Activated CD4-positive, CD25-positive, alpha-beta regulatory T cell (primary cell): ENCODE results near the gene MAST1.
"Not testable (repeated sequence)": the region's sequence is repeated elsewhere in the genome, so short reads cannot be mapped to it uniquely, and the experiment has no call there.

Experiments used
- DNase-seq, 4 experiments: peaks; one replicate each; lab custom pipeline; 2025; lab: John Stamatoyannopoulos, UW

MAST1 gene

GRCh38 chr19:12840091-12841079 lies 2.1 kb downstream of the MAST1 start:
- no peak for DNase-seq

GRCh38 chr19:12841094-12841493 lies 2.8 kb downstream of the MAST1 start:
- no peak for DNase-seq

GRCh38 chr19:12842511-12842910 lies 4.2 kb downstream of the MAST1 start:
- DNase-seq, result no peak

- DNase-seq, result no peak
These were observed 5.0 kb downstream of the MAST1 start for GRCh38 chr19:12843328-12843727.

- DNase-seq, result no peak
These were observed 5.9 kb downstream of the MAST1 start for GRCh38 chr19:12843999-12844732.

- not testable (repeated sequence) for DNase-seq
These were observed 8.3 kb downstream of the MAST1 start for GRCh38 chr19:12846613-12847012.

- DNase-seq, result peak; percentile 67 to 89 (median 80)
These were observed 9.1 kb downstream of the MAST1 start for GRCh38 chr19:12847159-12848139.

GRCh38 chr19:12856653-12857052 lies 18.3 kb downstream of the MAST1 start:
- DNase-seq, result no peak

GRCh38 chr19:12858041-12858928 lies 20.0 kb downstream of the MAST1 start:
- DNase-seq, result no peak

- DNase-seq, result no peak
These were observed 21.2 kb downstream of the MAST1 start for GRCh38 chr19:12859546-12859945.

GRCh38 chr19:12864143-12864542 lies 25.8 kb downstream of the MAST1 start:
- DNase-seq, result no peak

GRCh38 chr19:12864721-12865715 lies 26.7 kb downstream of the MAST1 start:
- DNase-seq, result no peak

GRCh38 chr19:12865746-12866415 lies 27.6 kb downstream of the MAST1 start:
- DNase-seq, result no peak

- DNase-seq, result no peak
These were observed 28.3 kb downstream of the MAST1 start for GRCh38 chr19:12866416-12867119.

- peak in 3 of 4 experiments; percentile 22 to 35 (median 32) for DNase-seq
These were observed 29.1 kb downstream of the MAST1 start for GRCh38 chr19:12867120-12868099.

GRCh38 chr19:12868540-12869112 lies 30.3 kb downstream of the MAST1 start:
- DNase-seq, result no peak

- DNase-seq, result no peak
These were observed 33.4 kb downstream of the MAST1 start for GRCh38 chr19:12871681-12872080.
